Hematopoietic multipotent progenitor cell treated with erythropoietin and hydrocortisone succinate and interleukin-3 and kit ligand, for 6 days (in vitro differentiated cells): ENCODE data around the gene CCNL1.

Experiments
- DNase-seq: peaks from one replicate; pipeline ENCODE4 v3.0.0-alpha.2; 2015

The CCNL1 gene

DNA sequence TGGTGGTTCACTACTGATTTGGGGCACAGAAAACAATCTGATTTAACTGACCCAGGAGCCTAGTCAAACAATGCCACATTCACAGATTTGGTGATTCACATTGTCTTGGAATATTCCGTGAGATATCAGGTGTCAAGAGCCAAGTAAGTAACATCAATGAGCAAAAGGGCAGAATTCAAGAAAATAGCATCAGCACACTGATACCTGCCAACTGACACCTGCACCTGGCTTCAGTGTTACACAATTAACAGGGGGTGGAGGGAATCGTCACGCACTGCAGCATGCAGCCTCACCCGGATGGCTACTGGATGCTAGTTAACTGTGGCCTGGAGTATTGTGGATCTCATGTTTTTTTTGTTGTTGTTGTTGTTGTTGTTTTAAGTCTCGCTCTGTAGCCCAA lies 17.6 kb downstream of the CCNL1 start:
- no peak for DNase-seq

DNA sequence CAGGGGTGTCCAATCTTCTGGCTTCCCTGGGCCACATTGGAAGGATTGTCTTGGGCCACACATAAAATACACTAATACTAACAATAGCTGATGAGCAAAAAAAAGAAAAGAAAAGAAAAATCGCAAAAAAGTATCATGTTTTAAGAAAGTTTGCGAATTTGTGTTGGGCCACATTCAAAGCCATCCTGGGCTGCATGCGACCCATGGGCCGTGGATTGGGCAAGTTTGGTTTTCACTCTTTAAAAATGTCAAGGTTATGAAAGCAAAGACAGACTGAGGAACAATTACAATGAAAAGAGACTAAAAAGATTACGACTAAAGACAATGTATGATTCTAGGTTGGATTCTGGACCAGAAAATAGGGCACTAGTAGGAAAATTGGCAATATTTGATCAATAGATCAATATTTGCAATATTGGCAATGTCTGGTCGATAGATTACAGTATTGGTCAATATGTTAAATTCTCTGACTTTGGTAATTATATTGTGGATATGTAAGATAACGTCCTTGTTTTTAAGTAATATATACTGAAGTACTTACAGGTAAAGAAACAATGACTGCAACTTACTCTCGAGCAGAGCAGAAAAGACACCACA lies 19.9 kb downstream of the CCNL1 start:
- DNase-seq = no peak

DNA sequence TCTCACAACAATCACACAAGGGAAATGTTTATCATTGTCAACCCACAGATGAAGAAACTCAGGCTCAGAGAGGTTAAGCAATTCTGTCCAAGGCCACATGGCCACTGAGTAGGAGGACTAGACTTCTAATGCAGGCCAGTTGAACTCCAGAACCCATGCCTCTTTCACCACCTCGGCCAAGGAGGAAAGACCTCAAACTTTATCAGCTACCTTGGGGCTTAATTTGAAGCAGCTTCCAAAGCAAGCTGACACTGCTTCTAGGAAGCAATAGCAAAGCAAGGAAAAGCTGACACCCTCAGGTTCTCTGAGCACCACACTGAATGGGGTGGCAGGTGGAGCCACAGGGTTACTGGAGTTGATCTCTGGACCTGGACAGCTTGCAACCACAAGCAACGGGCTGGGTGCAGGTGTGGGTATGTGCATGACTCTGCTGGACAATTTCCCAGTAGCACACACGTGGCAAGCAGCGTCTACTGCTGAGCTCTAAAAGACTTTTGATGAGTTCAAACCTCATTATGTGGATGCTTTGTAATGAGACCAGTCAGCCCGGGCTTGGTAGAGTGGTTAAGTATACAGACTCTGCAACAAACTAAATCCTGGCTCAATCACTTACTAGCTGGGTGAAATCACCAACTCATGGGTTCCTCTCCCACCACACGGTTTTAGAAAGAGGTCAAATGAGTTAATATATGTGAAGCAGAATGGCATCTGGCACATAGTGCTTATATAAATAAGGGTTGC lies 23.1 kb downstream of the CCNL1 start:
- DNase-seq = peak; percentile 48

DNA sequence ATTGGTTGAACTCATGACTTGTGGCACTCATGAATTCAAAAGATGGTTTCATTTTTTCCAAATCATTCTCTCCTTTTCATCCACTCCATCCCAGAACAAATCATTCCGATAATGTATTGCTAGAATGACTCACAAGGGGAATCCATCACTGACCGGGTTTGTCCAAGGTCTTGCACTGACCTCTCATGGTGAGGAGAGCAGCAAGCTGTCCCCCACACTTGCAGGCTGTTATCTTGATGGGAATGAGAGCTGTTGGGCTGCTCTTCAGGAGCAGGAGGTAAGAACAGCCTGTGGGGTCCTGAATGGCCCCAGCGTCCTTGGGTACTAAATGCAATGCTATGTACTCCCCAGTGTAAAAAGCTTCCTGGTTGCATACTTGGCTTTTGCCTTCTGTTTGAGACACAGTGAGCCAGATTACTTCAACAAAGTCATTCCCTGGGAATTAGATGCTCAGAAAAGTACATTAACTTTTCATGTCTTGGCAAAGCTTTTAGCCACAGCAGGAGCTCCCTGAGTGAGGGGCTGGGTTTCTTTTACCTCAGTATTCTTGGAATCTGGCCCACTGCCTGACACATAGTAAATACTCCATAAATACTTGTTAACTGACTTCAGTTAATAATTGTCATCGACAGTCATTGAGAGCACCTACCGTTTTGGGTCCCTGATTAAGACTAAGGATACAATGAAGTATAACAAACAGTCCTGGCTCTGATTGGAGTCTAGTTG lies 24.1 kb downstream of the CCNL1 start:
- no peak for DNase-seq

DNA sequence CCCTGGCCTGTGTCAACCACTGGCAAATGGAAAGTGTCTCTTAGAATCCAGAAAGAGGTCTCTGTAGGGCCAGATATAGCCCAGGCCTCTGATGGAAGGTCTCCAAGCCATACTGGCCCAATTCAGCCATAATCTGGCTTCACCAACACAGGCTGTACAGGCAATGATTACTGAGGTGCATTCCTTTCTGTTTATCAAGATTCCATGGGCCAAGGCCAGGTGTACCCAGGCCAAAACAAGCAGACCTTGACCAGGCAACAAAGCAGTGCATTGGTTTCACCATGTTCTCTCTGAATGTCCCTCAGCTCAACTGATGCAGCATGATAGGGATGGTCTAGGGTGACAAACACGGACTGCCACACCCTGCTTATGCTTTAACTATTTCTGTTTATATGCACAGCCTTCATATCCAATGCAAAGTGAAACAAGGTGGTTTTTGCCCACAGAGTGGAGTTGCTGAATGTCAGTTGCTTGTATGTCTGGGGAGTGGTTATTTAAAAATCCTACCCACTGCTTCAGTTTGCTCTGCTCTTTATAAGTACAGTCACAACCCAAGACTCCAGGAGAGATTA lies 25.2 kb downstream of the CCNL1 start:
- peak; percentile 16 for DNase-seq

DNA sequence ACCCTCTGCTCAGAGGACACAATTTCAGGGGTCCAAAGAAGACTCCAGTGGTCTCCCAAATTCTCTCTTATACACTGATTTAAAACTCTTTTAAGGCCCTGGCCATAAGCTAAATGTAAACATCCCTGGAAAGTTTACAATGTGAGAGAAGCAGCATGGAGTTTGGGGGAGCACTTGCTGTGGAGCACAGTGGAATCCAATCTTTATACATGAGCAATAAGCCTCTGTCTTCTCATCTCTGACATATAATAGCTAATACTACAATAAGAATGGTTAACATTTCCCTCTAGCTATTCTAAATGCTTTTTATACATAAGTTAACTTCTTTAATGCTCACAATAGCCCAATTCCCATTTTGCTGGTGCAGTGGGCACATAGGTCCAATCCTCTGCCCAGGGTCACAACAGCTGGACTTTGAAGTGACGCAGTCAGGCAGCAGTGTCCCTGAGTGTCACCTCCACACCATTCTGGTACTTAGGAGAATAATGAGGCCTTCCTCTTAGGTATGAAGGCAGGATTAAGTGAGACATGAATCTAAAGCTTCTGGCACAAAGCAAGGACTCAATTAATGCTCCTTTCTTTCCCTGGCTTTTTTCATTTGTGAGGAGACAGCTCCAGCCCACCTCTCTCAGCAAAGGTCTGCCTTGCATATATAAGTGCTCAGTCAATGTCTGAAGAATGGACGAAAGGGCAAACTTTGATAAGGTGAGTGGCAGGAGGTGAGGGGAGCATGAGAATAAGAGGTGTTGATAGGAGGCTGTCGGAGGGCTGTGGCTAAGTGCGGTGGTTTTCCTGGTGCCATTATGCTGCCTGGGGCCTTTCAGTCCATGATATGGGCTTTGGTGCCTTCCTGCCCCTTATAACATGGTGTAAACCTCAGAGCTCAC lies 26.3 kb downstream of the CCNL1 start:
- DNase-seq = no peak

DNA sequence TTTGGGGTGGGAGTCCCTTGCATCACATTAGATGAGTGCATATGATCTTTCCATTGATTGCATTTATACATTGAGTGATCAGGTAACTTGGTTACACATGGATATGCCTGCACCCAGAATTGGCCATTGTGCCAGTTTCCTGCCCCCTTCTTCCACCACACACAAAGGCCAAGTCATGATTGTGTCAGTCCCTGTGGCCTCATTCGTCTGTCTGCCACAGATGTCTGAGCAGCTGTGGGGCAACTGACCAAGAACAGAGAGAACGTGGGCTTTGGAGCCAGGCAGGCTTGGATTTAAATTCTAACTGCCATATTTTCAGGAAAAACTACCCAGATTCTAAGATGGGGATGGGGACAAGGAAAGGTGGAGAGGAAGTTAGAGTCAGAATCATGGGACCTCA lies 27.0 kb downstream of the CCNL1 start:
- peak; percentile 27 for DNase-seq

DNA sequence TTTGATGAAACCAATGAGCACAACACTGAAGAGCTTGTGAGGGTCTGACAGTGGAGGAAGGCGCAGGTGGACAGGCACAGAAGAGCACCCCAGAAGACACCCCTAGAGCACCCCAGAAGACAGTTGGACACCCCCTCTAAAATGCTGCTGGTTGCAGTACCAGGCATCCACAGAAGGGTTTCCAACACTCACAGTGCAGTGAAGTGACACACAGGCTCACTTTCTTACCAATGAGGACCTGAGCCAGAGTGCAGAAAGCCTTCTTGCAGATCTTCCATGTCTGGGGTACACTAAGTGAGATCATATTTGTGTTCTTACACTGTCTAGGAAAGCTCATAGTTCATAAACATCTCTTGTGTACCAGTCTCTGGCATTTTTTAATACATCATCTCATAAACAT lies 27.6 kb downstream of the CCNL1 start:
- DNase-seq = no peak

DNA sequence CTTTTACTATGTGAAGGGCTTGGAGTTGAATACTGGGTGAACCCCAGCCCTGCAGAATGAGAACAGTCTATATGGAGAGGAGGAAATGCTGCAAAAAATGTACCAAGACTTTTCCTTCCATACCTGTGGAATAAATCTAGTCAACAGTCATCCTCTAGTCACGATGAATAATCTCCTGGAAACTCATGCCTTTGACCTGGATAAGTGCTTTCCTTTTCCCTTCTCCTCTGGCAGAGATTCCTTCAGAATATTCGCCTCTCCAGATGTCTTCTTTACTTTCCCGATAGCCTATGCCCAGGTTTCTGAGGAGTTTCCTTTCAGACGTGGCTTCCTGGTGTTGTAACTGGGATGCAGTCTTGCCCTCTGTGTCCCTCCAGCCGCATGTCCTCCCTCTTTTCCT lies 28.1 kb downstream of the CCNL1 start:
- no peak for DNase-seq

DNA sequence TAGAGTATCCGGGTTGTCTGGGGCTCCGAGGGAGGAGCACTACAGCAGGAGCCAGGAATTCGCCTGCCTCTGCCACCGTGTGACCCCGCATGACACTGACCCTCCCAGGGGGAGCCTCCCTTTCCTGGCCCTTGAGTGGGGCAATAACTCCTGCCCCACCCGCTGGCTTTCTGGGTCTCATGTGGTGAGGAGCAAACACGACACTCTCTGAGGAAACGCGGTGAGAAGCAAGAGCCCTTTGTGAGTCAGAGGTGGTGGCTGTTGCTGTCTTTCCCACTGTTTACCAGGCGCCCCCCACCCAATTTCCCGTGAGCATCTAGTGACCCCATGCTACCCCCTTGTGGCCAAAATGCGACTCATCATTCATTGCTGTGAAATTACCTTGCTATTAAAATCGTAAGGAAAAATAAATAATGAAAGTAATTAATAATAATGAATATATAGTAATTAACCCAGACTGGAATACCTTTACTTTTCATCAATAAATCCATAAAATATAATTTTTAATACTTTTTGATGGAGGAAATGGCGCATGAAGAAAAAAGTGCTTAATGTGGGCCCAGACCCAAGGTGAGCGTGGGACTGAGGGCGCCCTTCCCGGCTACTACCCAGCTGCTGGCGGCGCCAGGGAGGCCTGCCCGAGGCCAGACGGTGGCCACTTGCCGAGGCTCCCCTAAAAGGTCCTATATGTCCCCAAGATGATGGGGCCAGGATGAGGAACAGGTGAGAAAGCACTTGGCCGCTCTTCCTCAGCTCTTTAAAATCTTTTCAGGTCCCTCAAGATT lies 29.3 kb downstream of the CCNL1 start:
- DNase-seq = peak; percentile 49

DNA sequence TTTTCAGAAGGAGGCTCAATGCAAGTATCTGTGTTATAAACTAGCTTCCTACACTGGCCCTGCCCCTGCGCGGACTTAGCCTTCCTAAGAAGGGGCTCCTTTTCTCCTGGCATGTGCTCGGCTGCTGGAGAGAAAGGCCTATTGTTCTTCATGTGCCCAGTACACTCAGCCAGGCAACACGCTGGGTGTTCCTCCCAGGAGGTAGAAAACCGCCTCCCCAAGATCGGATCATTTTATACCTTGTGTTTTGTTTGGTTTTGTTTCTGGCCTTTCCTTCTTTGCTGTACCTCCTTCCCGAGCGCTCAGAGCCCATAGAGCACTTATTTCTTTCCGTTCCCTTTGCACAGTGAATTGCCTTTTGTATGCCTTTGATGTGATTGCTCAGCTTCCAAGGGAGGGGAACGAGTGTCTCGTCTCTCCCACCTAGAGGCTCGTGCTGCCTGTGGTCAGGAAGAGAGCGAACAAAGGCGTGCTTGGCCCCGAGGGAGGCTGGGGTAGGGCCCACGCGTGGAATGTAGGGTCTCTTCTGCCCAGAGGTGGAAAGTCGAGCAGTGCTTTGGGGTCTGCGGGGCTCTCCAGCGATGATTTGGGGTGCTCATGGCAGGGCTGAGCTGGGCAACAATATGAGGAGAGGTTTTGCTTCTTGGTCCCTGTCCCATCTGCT lies 30.0 kb downstream of the CCNL1 start:
- no peak for DNase-seq

DNA sequence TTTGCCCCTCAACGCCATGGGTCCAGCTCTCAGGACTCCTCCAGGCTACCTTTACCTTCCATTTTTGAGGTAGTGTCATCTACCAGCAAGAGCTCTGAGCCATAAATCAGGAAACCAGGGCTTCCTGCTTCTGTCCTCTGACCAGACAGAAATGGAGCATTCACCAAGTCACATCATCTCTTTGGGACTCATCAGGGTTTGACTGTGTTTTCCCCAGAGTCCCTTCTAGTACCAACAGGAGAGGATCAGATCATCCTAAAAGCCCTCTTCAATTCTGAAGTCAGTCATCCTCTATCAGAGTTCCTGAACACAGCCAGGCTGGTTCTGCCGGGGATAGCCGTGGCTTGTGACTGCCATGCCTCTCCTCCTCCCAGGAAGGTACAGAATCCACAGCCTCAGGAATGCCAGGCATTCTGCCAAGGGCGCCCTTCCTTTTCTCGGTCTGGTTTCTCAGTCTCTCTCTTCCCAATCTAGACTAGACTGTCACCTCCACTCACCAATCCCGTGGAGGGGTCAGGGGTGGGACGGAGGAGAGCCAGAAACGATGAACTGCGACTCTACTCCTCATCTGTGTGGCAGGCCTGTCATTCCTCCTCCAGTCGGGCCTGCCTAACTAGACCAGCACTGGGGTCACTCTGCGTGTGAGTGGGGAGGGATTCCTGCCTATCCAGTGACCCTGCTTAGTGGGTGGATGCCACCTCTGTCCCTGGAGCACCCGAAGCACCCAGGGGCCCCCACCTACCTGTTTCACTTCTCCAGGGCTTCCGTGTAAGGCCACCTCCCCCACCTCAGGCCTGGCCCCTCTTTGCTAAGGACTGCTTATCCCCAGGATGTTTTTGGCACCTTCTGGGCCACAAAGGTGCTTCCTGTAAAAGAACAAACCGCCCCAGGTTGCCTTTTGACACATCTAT lies 30.9 kb downstream of the CCNL1 start:
- no peak for DNase-seq

DNA sequence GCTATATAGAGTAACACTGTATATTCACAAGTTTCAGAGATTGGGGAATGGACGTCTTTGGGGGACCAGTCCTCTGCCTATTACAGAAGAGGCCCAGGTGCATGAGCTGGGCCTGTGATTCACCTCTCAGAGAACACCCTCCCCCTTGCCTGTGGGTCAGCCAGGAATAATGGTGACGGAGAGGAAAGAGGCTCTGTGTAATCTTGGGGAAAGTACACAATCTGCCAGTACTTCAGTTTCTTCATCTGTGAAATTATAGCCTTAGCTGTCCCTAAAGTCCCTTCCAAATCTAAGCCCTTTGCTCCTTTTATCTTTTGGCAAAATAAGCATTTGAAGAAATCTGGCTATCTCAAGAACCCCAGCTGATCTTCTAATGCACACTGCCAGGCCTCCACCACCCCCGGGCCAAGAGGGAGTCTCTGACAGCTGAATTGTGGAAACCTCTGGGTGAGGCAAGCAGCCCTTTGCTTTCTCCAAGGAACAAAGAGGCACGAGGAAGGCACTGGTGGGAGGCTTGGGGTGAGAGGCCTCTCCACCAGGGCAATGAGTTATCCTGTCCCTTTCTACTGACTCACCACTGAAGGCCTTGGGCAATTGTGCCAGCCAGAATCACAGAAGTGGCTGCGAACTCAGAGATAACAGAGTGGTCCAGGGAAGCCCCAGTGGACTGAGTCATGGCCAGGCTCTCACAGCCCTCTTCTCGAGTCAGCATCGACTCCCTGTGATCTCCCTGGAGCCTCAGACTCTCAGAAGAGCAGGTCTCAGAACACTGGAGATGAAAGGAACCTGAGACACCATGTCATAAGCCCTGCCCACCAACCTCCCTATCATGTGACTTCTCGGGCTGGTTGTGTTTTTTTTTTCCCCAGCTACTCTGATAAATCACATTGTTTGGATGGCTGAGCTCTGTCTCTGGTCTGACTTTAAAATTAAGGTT lies 31.8 kb downstream of the CCNL1 start:
- DNase-seq = peak; percentile 65

DNA sequence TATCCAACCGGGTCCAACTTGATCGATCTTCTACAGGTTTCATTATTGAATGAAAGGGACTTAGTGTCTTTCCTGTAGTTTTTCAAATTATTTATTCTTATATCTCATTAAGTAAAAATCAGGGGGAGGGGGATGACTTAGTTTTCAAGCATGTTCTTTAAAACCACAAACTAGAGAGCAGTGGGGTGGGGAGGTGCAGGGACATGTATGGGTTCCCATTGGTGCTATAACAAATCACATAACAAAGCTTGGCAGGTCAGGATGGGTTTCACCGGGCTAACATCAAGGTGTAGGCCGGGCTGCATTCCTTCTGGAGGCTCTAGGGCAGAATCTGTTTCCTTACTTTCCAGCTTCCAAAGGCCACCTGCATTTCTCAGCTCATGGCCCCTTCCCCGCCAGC lies 32.7 kb downstream of the CCNL1 start:
- no peak for DNase-seq

DNA sequence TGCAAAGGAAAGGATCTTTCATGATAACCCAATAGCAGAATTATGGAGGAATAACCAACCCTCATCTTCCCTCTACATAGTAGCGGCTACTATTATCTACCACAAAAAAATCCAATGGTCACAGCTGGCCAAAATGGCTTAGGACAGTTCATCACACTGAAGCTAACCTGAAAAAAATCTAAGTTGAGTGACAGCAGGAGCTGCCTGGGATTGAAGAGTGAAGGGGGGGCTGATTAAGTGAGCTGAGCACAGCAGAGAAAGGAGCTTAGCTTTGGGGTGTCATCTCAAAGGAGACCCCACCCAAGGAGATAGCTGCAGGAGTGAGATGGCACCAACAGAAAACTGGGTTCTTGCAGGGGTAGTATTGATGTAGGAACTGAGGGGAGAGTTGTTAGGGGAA lies 33.6 kb downstream of the CCNL1 start:
- no peak for DNase-seq

DNA sequence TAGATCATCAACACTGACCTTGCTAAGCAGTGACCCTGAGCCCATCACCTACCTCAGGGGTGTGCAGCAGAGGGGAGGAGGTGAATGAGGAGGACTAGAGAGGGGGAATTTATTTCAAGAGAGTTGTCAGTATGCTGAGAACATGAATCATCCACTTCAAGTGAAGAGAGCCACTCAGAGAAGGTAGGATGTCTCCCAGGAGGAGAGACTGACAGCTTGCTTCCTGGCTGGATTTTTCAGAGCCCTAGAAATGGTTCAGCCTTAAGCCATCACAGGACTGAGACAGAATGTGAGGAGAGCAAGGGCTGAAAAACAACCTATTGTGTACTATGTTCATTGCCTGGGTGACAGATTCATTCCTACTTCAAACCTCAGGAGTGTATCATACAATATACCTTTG lies 34.8 kb downstream of the CCNL1 start:
- no peak for DNase-seq

DNA sequence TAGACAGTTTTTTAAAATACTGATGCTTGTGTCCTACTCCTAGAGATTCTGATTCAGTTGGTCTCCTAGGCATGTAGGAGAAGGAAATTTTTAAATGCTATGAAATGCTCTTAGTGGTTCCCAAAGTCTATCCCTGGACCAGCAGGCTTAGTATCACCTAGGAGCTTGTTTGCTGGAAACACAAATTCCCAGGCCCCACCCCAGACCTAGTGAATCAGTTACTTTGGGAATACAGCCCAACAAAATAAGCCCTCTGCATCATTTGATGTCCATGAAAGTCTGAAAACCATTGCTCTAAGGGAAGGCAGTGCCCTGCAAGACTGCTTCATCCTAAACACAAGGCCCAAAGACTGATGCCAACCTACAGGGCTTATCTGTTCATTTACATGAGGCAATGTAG lies 36.3 kb downstream of the CCNL1 start:
- DNase-seq = no peak

DNA sequence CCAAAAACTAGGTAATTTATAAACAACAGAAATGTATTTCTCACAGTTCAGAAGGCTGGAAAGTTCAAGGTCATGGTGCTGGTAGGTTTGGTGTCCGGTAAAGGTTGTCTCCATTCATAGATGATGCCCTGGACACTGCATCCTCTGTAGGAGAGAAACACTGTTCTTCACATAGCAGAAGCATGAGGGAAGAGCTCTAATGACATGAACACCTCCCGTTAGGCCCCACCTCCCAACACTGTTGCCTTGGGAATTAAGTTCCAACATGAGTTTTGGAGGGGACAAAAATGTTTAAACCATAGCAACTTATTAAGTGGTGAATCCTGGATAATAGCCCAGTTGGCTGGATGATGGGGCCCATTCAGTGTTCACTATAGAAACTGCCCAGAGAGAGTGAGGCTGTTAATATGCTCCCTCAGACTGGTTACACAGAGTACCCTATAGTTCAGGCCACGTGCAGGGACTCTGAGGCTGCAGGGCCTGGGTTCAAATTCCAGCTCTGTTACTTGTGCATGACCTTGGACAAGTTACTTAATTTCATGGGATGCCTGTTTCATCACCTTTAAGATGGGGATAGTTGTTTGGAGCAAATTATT lies 37.0 kb downstream of the CCNL1 start:
- no peak for DNase-seq

DNA sequence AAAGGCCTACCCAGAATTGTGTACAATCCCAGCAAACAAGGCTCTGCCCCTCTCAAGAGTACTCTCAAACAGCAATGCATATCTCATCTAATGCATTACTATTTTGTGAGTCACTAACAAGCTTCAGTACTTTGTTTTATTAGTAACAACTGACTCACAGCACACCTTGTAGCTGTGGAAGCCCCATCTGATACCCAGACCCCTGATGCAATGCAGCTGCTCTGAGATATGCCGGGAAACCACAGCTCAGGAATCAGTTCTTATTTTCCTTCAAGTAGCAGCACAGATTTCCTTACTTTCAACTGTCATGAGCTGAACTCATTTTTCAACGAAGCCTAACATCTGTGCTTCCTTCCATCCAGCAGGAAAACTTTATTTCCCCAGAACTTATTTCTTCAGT lies 37.8 kb downstream of the CCNL1 start:
- no peak for DNase-seq
